SK-N-SH treated with all-trans-retinoic acid at 6 μM for 48 hours (cell line): ENCODE measurements around the gene CTIF.

Experiments used
- GLIS3 ChIP-seq: fragments of 250-450 bp; sonication (Bioruptor Pico); IDR thresholded peaks from 2 replicates; pipeline ENCODE4 v1.5.0; 2020; ENCODE audit warnings: mild to moderate bottlenecking, moderate library complexity
- ISL1 ChIP-seq: fragments of 250-450 bp; sonication (Bioruptor Pico); IDR thresholded peaks from 2 replicates; pipeline ENCODE4 v2.1.2; 2022; ENCODE audit warnings: mild to moderate bottlenecking, moderate library complexity

DNA sequence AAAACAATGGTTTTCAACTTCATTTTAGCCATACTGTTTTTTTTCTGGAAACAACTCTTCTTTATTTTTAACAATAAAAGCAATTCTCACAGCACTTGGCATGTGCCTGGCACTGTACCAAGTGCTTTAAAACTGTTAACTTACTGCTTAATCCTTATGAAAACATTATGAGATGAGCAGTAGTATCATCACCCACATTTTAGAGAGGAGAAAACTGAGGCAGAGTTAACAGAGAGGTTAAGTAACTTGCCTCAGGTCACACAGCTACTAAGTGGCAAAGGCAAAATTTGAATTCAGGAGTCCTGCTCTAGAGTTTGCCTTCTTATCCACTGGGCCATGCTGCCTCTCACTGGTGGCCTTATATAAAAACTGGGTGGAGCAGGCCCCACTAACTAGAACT lies 23.2 kb downstream of the CTIF start:
- no peak for TF ChIP-seq ISL1 (CRISPR knock-in tag)
- no peak for TF ChIP-seq GLIS3 (CRISPR knock-in tag)
